ENCODE results near the gene CLTCL1.

The CLTCL1 gene

GRCh38 chr22:19244600-19245352, 46.7 kb downstream of the CLTCL1 start:
- no peak for DNase-seq

DNA sequence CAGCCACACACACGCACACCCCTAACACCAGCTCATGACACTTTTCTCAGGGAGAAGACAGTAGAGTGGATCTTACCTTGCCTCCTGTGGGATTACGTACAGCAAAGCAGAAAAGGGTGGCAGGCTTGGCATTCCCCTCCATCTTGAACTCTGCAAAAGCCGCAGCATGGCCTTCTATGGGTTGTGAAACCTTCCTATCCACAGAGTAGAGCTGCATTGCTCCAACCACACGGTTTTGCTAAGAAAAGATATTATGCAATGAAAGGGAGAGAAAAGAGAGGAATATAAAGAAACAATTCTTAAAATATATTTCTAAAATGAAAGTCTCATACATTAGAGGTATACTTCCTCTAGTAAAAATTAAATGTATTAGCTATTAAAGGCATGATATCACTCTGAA, 48.8 kb downstream of the CLTCL1 start:
- no peak for DNase-seq

- DNase-seq: no peak
Measured at GRCh38 chr22:19241593-19241906, 50.0 kb downstream of the CLTCL1 start.

DNA sequence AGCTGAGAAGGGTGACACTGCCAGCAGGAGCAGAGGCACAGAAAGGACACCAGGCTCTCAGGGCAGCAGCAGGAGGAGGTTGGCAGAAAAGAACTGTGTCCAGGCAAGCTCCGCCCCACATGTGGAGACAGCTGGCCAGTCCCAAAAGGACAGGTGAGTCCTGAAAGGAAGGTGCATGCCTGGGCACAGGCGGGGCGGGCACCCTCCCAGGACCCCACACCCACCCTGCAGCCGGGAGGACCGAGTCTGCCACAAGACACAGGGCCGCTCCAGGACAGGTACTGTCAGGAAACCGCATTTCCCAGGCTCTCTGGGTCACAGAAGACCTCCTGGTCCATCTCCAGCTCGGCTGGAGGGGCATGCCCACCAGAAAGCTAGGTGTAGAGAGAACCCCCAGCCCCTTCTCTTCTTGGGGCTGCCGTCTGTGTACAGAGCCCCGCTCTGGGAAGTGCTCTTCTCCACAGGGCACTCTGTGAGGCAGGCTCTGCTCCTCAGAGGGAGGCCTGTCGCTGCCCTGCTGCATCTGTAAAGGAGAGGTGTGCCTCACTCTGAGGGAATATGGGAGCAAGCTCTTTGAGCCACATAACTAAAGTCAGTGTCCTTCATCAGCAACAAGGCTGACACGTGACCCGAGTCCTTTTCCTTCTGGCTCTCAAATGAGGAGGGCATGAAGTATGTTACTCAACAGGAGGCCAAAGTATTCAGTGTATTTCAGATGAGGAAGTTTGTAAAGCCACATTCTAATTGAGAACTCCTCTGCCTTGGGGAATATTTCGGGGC, 50.5 kb downstream of the CLTCL1 start:
- no peak for DNase-seq

DNA sequence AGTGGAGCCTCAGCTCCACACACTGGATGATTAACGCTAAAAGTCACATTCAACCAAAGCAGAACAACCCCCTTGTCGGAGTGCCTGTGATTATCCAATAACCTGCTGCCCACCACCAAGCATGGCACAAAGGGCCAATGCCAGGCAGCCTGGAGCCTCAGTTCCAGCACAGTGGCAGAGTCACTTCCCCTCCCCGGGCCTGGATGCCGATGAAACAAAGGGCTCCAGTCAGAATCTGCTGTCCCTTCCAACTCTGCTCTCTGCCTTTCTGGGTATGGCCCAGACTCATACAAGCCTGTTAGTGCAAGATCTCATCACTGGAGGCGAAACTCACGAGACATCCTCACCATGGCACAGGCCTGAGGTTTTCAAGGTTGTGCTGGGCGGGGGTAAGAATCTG, 52.1 kb downstream of the CLTCL1 start:
- peak in 36 of 51 donors; percentile 3 to 72 (median 33) for DNase-seq

GRCh38 chr22:19238900-19239299, 52.6 kb downstream of the CLTCL1 start:
- no peak for DNase-seq

DNA sequence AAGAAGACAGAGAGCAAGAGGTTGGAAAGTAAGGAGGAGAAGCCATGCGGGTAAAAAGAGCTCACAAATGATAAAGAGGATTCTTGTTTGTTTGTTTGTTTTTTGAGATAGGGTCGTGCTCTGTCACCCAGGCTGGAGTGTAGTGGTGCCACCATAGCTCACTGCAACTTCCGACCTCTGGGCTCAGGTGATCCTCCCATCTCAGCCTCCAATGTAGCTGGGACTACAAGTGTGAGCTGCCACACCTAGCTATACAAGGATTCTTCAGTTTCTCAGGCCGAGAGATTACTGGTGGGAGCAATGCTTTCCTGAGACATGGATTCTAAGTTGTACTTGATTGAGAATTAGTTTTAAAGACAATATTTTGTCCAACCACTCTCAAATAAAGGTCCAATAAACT, 55.6 kb downstream of the CLTCL1 start:
- no peak for DNase-seq

DNA sequence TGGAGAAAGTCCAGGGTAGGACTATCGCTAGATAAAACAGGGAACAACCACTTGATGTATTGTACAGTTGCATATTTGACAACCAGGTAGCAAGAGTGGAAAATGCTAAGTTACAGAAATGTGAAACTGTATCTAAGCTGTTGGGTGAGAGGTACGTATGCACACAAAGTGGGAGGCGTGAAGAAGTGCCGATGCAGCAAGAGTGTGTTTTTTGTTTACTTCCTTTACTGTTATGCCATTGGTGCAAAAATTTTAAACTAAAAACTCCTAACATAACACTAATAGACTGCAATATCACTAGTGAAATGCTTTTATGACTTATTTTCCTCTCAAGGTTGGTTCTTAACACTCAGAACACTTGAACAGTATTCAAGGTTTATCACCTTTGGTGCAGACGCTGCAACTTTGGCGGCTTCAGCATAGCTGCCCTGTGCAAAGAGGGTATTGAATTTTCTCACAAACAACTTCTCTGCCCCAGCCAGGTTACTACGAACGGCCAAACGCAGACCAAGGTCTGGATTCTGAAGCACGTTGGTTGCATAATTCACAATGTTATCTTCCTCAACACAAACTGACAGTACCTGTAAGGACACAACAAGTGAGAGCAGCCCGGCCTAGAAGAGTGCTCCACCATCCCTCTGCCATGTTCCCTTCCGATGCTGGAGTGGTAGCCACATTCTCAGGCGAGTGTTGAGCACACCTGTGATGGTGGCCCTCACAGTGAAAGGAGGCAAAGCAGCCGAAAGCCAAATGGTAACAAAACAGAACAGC, 57.2 kb downstream of the CLTCL1 start:
- no peak for DNase-seq

DNA sequence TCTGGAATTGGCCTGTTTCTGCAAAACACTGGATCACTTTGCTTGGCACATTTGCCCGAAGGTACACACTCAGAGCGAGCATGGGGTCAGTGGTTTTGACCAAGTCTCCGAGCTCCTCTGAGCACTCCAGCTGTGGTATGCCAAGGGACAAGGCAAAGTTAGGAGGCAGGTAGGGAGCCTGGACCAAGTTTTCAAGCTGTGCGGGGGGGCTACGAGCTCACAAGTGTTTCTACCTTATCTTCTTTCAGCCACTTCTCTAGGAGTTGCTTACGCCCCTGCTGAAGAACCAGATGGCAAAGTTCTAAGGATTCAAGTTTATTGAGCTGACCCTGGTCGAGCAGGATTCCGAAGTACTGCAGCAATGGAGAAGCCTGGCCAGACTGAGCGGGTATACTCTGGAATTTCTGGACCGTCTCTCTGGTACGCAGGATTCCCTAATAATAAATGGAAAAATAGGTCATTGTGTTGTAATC, 58.3 kb downstream of the CLTCL1 start:
- no peak for DNase-seq

- no peak for DNase-seq
Measured at GRCh38 chr22:19232623-19233022, 58.9 kb downstream of the CLTCL1 start.

- DNase-seq: no peak
Measured at GRCh38 chr22:19231986-19232385, 59.5 kb downstream of the CLTCL1 start.

DNA sequence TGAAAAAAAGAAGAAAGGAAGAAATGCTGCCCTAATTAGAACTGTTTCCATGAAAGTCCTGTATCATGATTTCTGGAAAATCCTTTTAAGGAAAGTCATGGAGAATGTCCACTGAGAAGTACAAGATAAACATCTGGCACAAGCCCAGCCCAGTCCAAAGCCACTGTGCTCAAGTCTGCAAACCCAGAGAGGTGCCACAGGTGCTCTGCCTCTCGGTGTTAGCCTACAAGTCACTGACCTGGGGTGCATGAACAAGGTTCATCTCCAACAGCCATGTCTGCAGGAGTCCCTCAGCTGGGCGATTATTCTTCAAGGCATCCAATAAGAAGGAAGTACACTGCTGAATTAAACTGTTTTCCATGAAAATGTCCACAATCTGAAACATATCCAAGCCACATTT, 61.9 kb downstream of the CLTCL1 start:
- DNase-seq: no peak

DNA sequence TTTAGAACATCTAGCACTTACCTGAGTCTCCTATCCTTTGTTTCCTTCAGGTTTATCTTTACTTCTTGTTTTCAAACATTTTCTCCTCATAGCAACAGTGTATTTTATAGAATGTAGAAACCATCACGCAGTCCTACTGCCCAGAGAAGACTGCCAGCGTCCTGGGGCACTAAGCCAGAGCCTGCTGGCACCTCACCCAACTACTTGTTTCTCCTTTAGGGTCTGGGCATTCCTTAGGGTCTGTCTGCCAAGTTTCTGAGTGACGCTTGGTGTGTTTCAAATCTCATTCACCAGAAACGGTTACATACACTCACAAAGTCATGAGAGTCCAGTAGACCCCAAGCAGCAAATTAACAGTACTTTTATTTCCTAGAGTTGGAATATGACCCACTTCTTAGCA, 63.3 kb downstream of the CLTCL1 start:
- peak in 15 of 51 donors; percentile 2 to 41 (median 13) for DNase-seq

GRCh38 chr22:19226428-19226827, 65.1 kb downstream of the CLTCL1 start:
- no peak for DNase-seq

- no peak for DNase-seq
Measured at GRCh38 chr22:19225560-19225959, 66.0 kb downstream of the CLTCL1 start.

DNA sequence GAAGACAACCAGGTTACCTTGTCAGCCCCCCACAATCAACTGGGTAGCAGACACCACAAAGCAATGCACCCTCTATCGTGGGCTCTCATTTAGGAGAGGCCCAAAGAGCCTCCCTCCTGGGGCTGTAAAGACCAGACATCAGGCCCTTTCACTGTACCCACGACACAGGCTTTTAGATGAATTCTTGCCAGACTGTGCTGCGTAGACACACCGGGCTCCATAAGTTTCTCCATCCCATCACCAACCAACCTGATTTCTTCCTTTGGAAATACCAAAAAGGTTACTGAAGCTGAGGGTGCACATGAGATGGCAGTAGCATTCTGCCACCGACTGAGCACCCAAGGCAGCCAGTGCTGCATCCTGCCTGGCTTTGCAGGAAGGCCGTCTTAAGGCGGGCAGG, 66.5 kb downstream of the CLTCL1 start:
- DNase-seq: no peak

DNA sequence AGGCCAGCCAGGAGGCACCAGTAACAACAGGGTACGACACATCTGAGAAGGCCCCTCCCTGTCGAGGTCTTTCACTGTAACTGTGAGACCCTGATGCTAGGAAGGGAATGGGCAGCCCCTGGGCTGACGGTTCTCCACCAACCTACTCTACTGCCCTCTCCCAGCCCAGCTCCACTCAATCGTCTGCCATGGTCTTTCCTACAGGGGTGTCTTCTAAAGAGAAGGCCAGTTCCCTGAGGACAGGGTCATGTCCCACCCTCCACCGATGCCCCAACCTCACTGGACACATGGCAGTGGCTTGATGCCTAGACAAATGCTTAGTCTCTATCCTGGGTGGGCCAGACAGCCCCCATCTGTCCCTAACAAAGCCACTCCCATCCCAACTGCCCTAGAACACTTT, 67.0 kb downstream of the CLTCL1 start:
- DNase-seq: no peak

DNA sequence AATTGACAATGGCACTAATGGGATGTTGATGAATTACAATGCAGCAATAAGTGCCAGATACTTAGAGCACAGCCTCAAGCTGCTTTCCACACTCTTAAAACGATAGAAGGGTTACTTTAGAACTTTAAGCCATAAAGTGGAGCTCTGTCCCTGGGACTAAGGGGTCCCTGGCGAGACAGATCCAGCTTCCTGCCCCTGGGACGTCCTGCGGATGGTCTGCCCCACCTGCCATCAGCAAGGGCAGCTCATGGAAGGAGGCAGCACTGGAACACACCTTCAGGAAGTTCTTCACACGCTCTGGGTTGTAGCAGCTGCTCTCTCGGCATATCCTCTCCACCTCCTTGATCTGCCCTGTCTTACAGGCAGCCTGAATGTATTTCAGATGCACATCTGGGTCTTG, 67.9 kb downstream of the CLTCL1 start:
- no peak for DNase-seq

- DNase-seq: no peak
Measured at GRCh38 chr22:19223110-19223509, 68.4 kb downstream of the CLTCL1 start.

GRCh38 chr22:19222242-19223005, 69.1 kb downstream of the CLTCL1 start:
- DNase-seq: no peak

- no peak for DNase-seq
Measured at GRCh38 chr22:19220867-19221266, 70.7 kb downstream of the CLTCL1 start.
